Activated CD4-positive, alpha-beta memory T cell treated with anti-CD3 and anti-CD28 coated beads, Interleukin-2, amount 10 ng/mL, durations not matched to agents 7 days and 5 days (primary cell): ENCODE data around the gene OPN1MW3. TPM values are rescaled to one million over a fixed set of nuclear protein-coding genes. Genes with fewer than 3 reads are reported as not detected.
"Not testable (repeated sequence)": the region's sequence is repeated elsewhere in the genome, so short reads cannot be mapped to it uniquely, and the experiment has no call there.

Experiments
- CTCF ChIA-PET: fragments of 350-600 bp; sonication (Branson Sonifier 250); formaldehyde crosslinking; loops from one replicate; lab custom pipeline; 2021; ENCODE audit warnings: antibody characterized with exemption, inconsistent platforms; lab: Charles Lee
- POLR2A ChIA-PET: fragments of 350-600 bp; sonication (Branson Sonifier 250); formaldehyde crosslinking; loops from one replicate; lab custom pipeline; 2021; ENCODE audit warnings: antibody characterized with exemption; lab: Charles Lee
- DNase-seq: peaks from one replicate; pipeline ENCODE4 v3.0.0-alpha.2; 2020
- H3K27ac Mint-ChIP-seq: one replicate; pipeline ENCODE4 v1.8.0; 2021; ENCODE audit warnings: mild to moderate bottlenecking, mixed read lengths
- H3K27me3 Mint-ChIP-seq: one replicate; pipeline ENCODE4 v1.8.0; 2021; ENCODE audit warnings: mixed read lengths
- H3K36me3 Mint-ChIP-seq: one replicate; pipeline ENCODE4 v1.8.0; 2021; ENCODE audit warnings: low read depth, mixed read lengths
- H3K4me1 Mint-ChIP-seq: one replicate; pipeline ENCODE4 v1.8.0; 2021; ENCODE audit warnings: mixed read lengths
- H3K4me3 Mint-ChIP-seq: one replicate; pipeline ENCODE4 v1.8.0; 2021; ENCODE audit warnings: mild to moderate bottlenecking, mixed read lengths
- H3K9me3 Mint-ChIP-seq: one replicate; pipeline ENCODE4 v1.8.0; 2021; ENCODE audit warnings: mixed read lengths
- total RNA-seq, 2 experiments: library from RNA; stranded (reverse); gene quantifications; one replicate each; pipeline ENCODE4 v1.2.3, GENCODE V29; 2021

The OPN1MW3 gene
- total RNA-seq, 2 experiments from 2014 or later, result not detected

- H3K36me3 Mint-ChIP-seq, H3K27ac Mint-ChIP-seq, DNase-seq, H3K4me1 Mint-ChIP-seq, CTCF ChIA-PET, H3K27me3 Mint-ChIP-seq, POLR2A ChIA-PET, H3K4me3 Mint-ChIP-seq, H3K9me3 Mint-ChIP-seq: not testable (repeated sequence)
Measured at GRCh38 chrX:154258711-154259110, 1.3 kb downstream of the OPN1MW3 start.

DNA sequence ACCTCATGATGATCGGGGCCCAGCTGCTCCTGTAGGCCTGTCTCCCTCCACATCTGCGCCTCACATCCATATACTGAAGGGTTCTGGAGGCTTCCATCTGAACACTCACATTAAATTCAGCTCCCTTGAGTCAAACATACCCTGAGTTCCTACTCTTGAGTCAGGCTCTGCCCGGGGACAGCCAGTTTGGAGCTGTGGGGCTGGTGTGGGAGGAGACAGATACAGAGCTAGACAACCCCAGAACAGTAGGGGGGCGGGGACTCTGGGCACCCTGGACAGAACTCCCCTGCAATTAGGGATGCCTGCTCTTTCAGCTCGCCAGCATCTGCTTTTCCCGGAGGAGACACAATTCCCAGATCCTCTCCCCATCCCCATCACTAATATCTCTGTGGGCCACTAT, 5.7 kb downstream of the OPN1MW3 start:
- H3K27me3 Mint-ChIP-seq, H3K27ac Mint-ChIP-seq, H3K4me3 Mint-ChIP-seq, CTCF ChIA-PET, H3K4me1 Mint-ChIP-seq, H3K36me3 Mint-ChIP-seq, H3K9me3 Mint-ChIP-seq, POLR2A ChIA-PET, DNase-seq: not testable (repeated sequence)

GRCh38 chrX:154269245-154269644, 11.9 kb downstream of the OPN1MW3 start:
- DNase-seq, H3K36me3 Mint-ChIP-seq, POLR2A ChIA-PET, H3K9me3 Mint-ChIP-seq, H3K4me3 Mint-ChIP-seq, CTCF ChIA-PET, H3K27ac Mint-ChIP-seq, H3K27me3 Mint-ChIP-seq, H3K4me1 Mint-ChIP-seq: not testable (repeated sequence)

DNA sequence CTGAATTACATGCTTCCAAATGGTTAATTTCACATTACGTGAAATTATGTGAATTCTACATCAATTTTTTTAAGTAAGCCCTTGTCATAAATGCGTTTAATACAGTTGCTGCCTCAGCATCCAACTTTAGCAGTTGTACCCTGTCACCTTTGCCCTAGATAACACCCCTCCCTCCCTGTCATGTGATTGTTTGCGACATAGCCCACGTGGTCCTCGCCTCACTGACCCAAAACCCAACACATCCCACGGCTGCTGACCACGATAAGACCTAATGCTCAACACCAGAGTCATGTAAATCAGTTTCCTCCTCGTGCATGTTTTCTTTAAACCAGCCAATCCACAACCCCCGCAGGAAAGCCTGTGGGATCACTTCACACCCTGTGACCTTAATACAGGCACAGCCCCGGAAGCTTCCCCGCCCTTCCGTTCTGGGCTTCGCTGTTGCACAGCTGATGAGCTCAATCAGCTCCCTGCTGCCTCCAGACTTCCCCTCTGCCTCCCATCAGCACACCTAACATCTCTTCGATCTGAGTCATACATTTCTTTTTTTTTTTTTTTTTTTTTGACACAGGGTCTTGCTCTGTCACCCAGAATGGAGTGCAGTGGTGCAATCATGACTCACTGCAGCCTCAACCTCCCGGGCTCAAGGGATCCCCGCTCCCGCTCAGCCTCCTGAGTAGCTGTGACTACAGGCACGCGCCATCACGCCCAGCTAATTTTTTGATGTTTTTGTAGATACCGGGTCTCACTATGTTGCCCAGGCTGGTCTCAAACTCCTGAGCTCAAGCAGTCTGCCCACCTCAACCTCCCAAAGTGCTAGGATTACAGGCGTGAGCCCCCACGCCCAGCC, 27.3 kb downstream of the OPN1MW3 start:
- H3K27ac Mint-ChIP-seq, H3K4me1 Mint-ChIP-seq, DNase-seq, H3K9me3 Mint-ChIP-seq, POLR2A ChIA-PET, H3K4me3 Mint-ChIP-seq, CTCF ChIA-PET, H3K36me3 Mint-ChIP-seq, H3K27me3 Mint-ChIP-seq: not testable (repeated sequence)

- H3K36me3 Mint-ChIP-seq, H3K27me3 Mint-ChIP-seq, H3K9me3 Mint-ChIP-seq, DNase-seq, POLR2A ChIA-PET, H3K27ac Mint-ChIP-seq, CTCF ChIA-PET, H3K4me3 Mint-ChIP-seq, H3K4me1 Mint-ChIP-seq: not testable (repeated sequence)
Measured at GRCh38 chrX:154286406-154286805, 29.0 kb downstream of the OPN1MW3 start.

- no peak for DNase-seq
- no peaks in the 10 kb centered on the region for H3K36me3 Mint-ChIP-seq
- no peaks in the 10 kb centered on the region for H3K9me3 Mint-ChIP-seq
- no peak within 1 kb of the TSS for H3K4me3 Mint-ChIP-seq
- POLR2A ChIA-PET, result no interaction called here
- no peak within 1 kb of the TSS for H3K27ac Mint-ChIP-seq
- H3K4me1 Mint-ChIP-seq, result no peaks in the 10 kb centered on the region
- CTCF ChIA-PET, result interaction anchor here (0.7 kb wide), 1 partner anchor 19 kb away, joined by 3 read pairs; no protein-coding TSS in a partner anchor
- H3K27me3 Mint-ChIP-seq, result no peaks in the 10 kb centered on the region
Measured at GRCh38 chrX:154294791-154295574, 37.6 kb downstream of the OPN1MW3 start, which contains the start of gene TEX28. Gene TEX28 (minus strand): TSS chrX:154295124. CDS start chrX:154292117, 3,007 bp downstream.

- no peaks in the 10 kb centered on the region for H3K36me3 Mint-ChIP-seq
- H3K9me3 Mint-ChIP-seq, result no peaks in the 10 kb centered on the region
- no peaks in the 10 kb centered on the region for H3K4me1 Mint-ChIP-seq
- no peak within 1 kb of the TSS for H3K4me3 Mint-ChIP-seq
- H3K27me3 Mint-ChIP-seq, result no peaks in the 10 kb centered on the region
- ChIA-PET CTCF (no interaction called here), POLR2A (no interaction called here)
- DNase-seq, result no peak
- H3K27ac Mint-ChIP-seq, result no peak within 1 kb of the TSS
Measured at GRCh38 chrX:154295664-154296310, 38.4 kb downstream of the OPN1MW3 start, which contains the start of gene TKTL1. Gene TKTL1 (plus strand): TSS chrX:154295795. CDS start chrX:154295860, 65 bp downstream.

DNA sequence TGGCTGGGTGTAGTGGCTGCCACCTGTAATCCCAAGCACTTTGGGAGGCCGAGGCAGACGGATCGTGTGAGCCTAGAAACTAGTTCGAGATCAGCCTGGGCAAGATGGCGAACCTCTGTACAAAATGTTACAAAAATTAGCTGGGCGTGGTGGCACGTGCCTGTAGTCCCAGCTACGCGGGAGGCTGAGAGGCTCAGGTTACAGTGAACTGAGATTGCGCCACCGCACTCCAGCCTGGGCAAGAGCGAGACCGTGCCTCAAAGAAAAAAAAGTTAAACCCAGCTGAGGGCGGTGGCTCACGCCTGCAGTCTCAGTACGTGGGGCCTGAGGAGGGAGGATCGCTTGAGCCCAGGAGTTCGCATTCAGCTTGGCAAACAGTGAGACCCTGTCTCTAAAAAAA, 39.3 kb downstream of the OPN1MW3 start:
- Mint-ChIP-seq H3K27ac (no peak overlapping the region), H3K4me1 (no peaks in the 10 kb centered on the region), H3K36me3 (no peaks in the 10 kb centered on the region), H3K27me3 (no peaks in the 10 kb centered on the region), H3K4me3 (no peak overlapping the region), H3K9me3 (no peaks in the 10 kb centered on the region)
- CTCF ChIA-PET, result interaction anchor here (1.3 kb wide), 1 partner anchor 30 kb away, joined by 4 read pairs; no protein-coding TSS in a partner anchor
- no peak for DNase-seq
- POLR2A ChIA-PET, result no interaction called here

DNA sequence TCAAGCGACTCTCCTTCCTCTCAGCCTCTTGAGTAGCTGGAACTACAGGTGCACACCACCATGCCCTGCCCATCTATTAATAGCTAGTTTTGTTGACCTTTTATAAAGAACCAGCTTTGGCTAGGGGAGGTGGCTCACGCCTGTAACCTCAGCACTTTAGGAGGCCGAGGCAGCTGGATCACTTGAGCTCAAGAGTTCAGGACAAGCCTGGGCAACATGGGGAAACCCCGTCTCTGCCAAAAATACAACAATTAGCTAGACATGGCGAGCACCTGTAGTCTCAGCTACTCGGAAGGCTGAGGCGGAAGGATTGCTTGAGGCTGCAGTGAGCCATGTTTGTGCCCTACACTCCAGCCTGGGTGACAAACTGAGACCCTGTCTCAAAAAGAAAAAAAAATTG, 40.9 kb downstream of the OPN1MW3 start:
- ChIA-PET POLR2A (no interaction called here), CTCF (interaction anchor here (2.3 kb wide), 1 partner anchor 10 kb away, joined by 7 read pairs; no protein-coding TSS in a partner anchor)
- Mint-ChIP-seq H3K27me3 (no peaks in the 10 kb centered on the region), H3K36me3 (no peaks in the 10 kb centered on the region), H3K27ac (no peak overlapping the region), H3K4me1 (no peaks in the 10 kb centered on the region), H3K9me3 (no peaks in the 10 kb centered on the region), H3K4me3 (no peak overlapping the region)
- no peak for DNase-seq

- DNase-seq, result no peak
Measured at GRCh38 chrX:154300816-154301215, 43.4 kb downstream of the OPN1MW3 start.

GRCh38 chrX:154302998-154303397, 45.6 kb downstream of the OPN1MW3 start:
- CTCF ChIA-PET, result not testable (repeated sequence)

More at GRCh38 chrX:154300816-154301215, 43.4 kb downstream of the OPN1MW3 start:
- CTCF ChIA-PET, result no interaction called here
- H3K4me1 Mint-ChIP-seq, result no peaks in the 10 kb centered on the region
- H3K27me3 Mint-ChIP-seq, result no peaks in the 10 kb centered on the region
- POLR2A ChIA-PET, result no interaction called here
- H3K4me3 Mint-ChIP-seq, result no peak overlapping the region
- no peaks in the 10 kb centered on the region for H3K9me3 Mint-ChIP-seq
- no peak overlapping the region for H3K27ac Mint-ChIP-seq
- H3K36me3 Mint-ChIP-seq, result no peaks in the 10 kb centered on the region

DNA sequence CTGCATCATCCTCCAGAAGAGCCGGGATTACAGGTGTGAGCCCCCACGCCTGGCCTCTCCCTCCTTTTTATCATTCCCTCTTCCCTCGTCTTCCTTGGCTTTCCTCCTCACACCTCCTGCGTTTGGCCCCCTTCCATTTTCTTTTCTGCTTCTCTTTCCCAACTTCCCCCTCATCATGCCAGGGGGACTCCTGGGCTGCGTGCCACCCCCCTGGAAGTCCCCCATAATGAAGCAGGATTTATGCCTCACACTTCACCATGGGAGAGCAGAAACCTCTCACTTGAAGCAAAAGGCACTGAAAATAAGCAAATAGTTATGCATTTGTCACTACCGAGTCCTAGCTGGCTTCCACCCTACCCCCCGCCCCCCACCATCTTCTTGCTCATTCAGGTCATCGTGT, 46.1 kb downstream of the OPN1MW3 start:
- CTCF ChIA-PET, result no interaction called here

More at GRCh38 chrX:154302998-154303397, 45.6 kb downstream of the OPN1MW3 start:
- H3K27ac Mint-ChIP-seq, POLR2A ChIA-PET, DNase-seq, H3K4me1 Mint-ChIP-seq, H3K9me3 Mint-ChIP-seq, H3K36me3 Mint-ChIP-seq, H3K27me3 Mint-ChIP-seq, H3K4me3 Mint-ChIP-seq: not testable (repeated sequence)

GRCh38 chrX:154304846-154305245, 47.5 kb downstream of the OPN1MW3 start:
- no peak overlapping the region for H3K4me3 Mint-ChIP-seq
- ChIA-PET POLR2A (no interaction called here), CTCF (no interaction called here)
- no peaks in the 10 kb centered on the region for H3K9me3 Mint-ChIP-seq
- H3K27ac Mint-ChIP-seq, result no peak overlapping the region
- no peaks in the 10 kb centered on the region for H3K27me3 Mint-ChIP-seq
- peaks cover 20% of the 10 kb centered on the region for H3K4me1 Mint-ChIP-seq
- no peak for DNase-seq
- H3K36me3 Mint-ChIP-seq, result no peaks in the 10 kb centered on the region

More for the DNA sequence above, 46.1 kb downstream of the OPN1MW3 start:
- no peak for DNase-seq
- no peak overlapping the region for H3K4me3 Mint-ChIP-seq
- peaks cover 12% of the 10 kb centered on the region for H3K4me1 Mint-ChIP-seq
- H3K27me3 Mint-ChIP-seq, result no peaks in the 10 kb centered on the region
- H3K9me3 Mint-ChIP-seq, result no peaks in the 10 kb centered on the region
- POLR2A ChIA-PET, result no interaction called here
- no peak overlapping the region for H3K27ac Mint-ChIP-seq
- H3K36me3 Mint-ChIP-seq, result no peaks in the 10 kb centered on the region
